IPS DF 6.9 (cell line): ENCODE data around the gene C16orf87.

Experiments used
- DNase-seq: peaks from one replicate; pipeline ENCODE4 v3.0.0-alpha.2; 2013; ENCODE audit warnings: low read depth, low spot score
- H3K27ac ChIP-seq: one replicate; pipeline ENCODE4 v1.5.1; 2013; ENCODE audit warnings: low read length, control low read depth
- H3K27me3 ChIP-seq: 2 replicates; pipeline ENCODE4 v1.6.1; 2013; ENCODE audit warnings: mild to moderate bottlenecking, low read length; ENCODE audit not compliant: control insufficient read depth, insufficient read depth
- H3K36me3 ChIP-seq: 2 replicates; pipeline ENCODE4 v1.6.1; 2013; ENCODE audit warnings: low read length; ENCODE audit not compliant: control insufficient read depth, insufficient read depth
- H3K4me1 ChIP-seq: 2 replicates; pipeline ENCODE4 v1.6.1; 2013; ENCODE audit warnings: low read length; ENCODE audit not compliant: control insufficient read depth, insufficient read depth
- H3K4me3 ChIP-seq: 2 replicates; pipeline ENCODE4 v1.5.1; 2013; ENCODE audit warnings: mild to moderate bottlenecking, low read length
- H3K9me3 ChIP-seq: 2 replicates; pipeline ENCODE4 v1.6.1; 2013; ENCODE audit warnings: low read length, inconsistent platforms; ENCODE audit not compliant: control insufficient read depth, insufficient read depth
- WGBS: extraction: QIAGEN DNeasy Blood & Tissue Kit; methylation state at CpG from one replicate; pipeline ENCODE4 v1.1.7; 2013; ENCODE audit warnings: mixed read lengths, missing lambda C conversion rate; ENCODE audit not compliant: insufficient read length, insufficient coverage; 5-methylcytosine and 5-hydroxymethylcytosine counted together

Gene C16orf87

GRCh38 chr16:46857368-46857945 is 26.5 kb upstream of the C16orf87 start:
- H3K9me3 ChIP-seq, result no peaks in the 10 kb centered on the region
- H3K4me1 ChIP-seq, result no peaks in the 10 kb centered on the region
- H3K4me3 ChIP-seq, result no peak overlapping the region
- WGBS, result no CpG with 5 or more reads among the region's 6 CpGs
- no peak overlapping the region for H3K27ac ChIP-seq
- no peaks in the 10 kb centered on the region for H3K36me3 ChIP-seq
- H3K27me3 ChIP-seq, result no peaks in the 10 kb centered on the region
- no peak for DNase-seq

- no peak overlapping the region for H3K27ac ChIP-seq
- no CpG with 5 or more reads among the region's 4 CpGs for WGBS
- no peaks in the 10 kb centered on the region for H3K4me1 ChIP-seq
- H3K9me3 ChIP-seq, result no peaks in the 10 kb centered on the region
- H3K4me3 ChIP-seq, result no peak overlapping the region
- DNase-seq, result no peak
- H3K27me3 ChIP-seq, result no peaks in the 10 kb centered on the region
- H3K36me3 ChIP-seq, result no peaks in the 10 kb centered on the region
Observed at GRCh38 chr16:46855389-46855788, 24.4 kb upstream of the C16orf87 start.

- no CpG with 5 or more reads among the region's 2 CpGs for WGBS
- Histone ChIP-seq H3K9me3 (no peaks in the 10 kb centered on the region), H3K4me3 (no peak overlapping the region), H3K27me3 (no peaks in the 10 kb centered on the region), H3K4me1 (no peaks in the 10 kb centered on the region), H3K27ac (no peak overlapping the region), H3K36me3 (no peaks in the 10 kb centered on the region)
- DNase-seq, result no peak
Observed at GRCh38 chr16:46854846-46855245, 23.9 kb upstream of the C16orf87 start.

- H3K27ac ChIP-seq, result no peak overlapping the region
- H3K27me3 ChIP-seq, result no peaks in the 10 kb centered on the region
- H3K36me3 ChIP-seq, result no peaks in the 10 kb centered on the region
- peak; percentile 78 for DNase-seq
- H3K4me3 ChIP-seq, result no peak overlapping the region
- H3K9me3 ChIP-seq, result no peaks in the 10 kb centered on the region
- WGBS, result no CpG with 5 or more reads among the region's 5 CpGs
- no peaks in the 10 kb centered on the region for H3K4me1 ChIP-seq
Observed at GRCh38 chr16:46853713-46854443, 22.9 kb upstream of the C16orf87 start.

GRCh38 chr16:46852130-46852529 is 21.1 kb upstream of the C16orf87 start:
- no peak for DNase-seq
- H3K36me3 ChIP-seq, result no peaks in the 10 kb centered on the region
- no peaks in the 10 kb centered on the region for H3K4me1 ChIP-seq
- H3K4me3 ChIP-seq, result no peak overlapping the region
- H3K9me3 ChIP-seq, result no peaks in the 10 kb centered on the region
- no peaks in the 10 kb centered on the region for H3K27me3 ChIP-seq
- no peak overlapping the region for H3K27ac ChIP-seq
- no CpG with 5 or more reads among the region's 3 CpGs for WGBS

GRCh38 chr16:46850619-46851555 is 19.9 kb upstream of the C16orf87 start:
- no peak overlapping the region for H3K4me3 ChIP-seq
- no peaks in the 10 kb centered on the region for H3K36me3 ChIP-seq
- no peak for DNase-seq
- H3K27me3 ChIP-seq, result no peaks in the 10 kb centered on the region
- no peak overlapping the region for H3K27ac ChIP-seq
- no CpG with 5 or more reads among the region's 5 CpGs for WGBS
- H3K4me1 ChIP-seq, result no peaks in the 10 kb centered on the region
- no peaks in the 10 kb centered on the region for H3K9me3 ChIP-seq

GRCh38 chr16:46848768-46849764 is 18.1 kb upstream of the C16orf87 start:
- Histone ChIP-seq H3K27me3 (no peaks in the 10 kb centered on the region), H3K36me3 (no peaks in the 10 kb centered on the region; the same call in 1 of the 2 replicates), H3K27ac (no peak overlapping the region), H3K4me3 (no peak overlapping the region), H3K4me1 (no peaks in the 10 kb centered on the region), H3K9me3 (no peaks in the 10 kb centered on the region)
- WGBS, result no CpG with 5 or more reads among the region's 5 CpGs
- DNase-seq, result no peak

GRCh38 chr16:46845952-46846351 is 15.0 kb upstream of the C16orf87 start:
- H3K4me1 ChIP-seq, result no peaks in the 10 kb centered on the region
- H3K36me3 ChIP-seq, result peaks cover 2% of the 10 kb centered on the region; the same call in 1 of the 2 replicates
- H3K27me3 ChIP-seq, result no peaks in the 10 kb centered on the region
- no peak for DNase-seq
- H3K27ac ChIP-seq, result no peak overlapping the region
- no peaks in the 10 kb centered on the region for H3K9me3 ChIP-seq
- H3K4me3 ChIP-seq, result no peak overlapping the region
- no CpG with 5 or more reads among the region's 5 CpGs for WGBS

- Histone ChIP-seq H3K36me3 (peaks cover 2% of the 10 kb centered on the region; the same call in 1 of the 2 replicates), H3K9me3 (no peaks in the 10 kb centered on the region), H3K27me3 (no peaks in the 10 kb centered on the region), H3K4me3 (no peak overlapping the region), H3K4me1 (no peaks in the 10 kb centered on the region), H3K27ac (no peak overlapping the region)
- no peak for DNase-seq
- WGBS, result no CpG with 5 or more reads among the region's 10 CpGs
Observed at GRCh38 chr16:46844771-46845170, 13.8 kb upstream of the C16orf87 start.
